Uterus (tissue), 4 donors: Measurements from ENCODE around the gene KCNG2. TPM values are rescaled to one million over a fixed set of nuclear protein-coding genes. Genes with fewer than 3 reads are reported as not detected.

Experiments used
- DNase-seq, 2 donors: peaks; one replicate each; pipeline ENCODE4 v3.0.0-alpha.2; 2019 to 2020
- H3K27ac ChIP-seq, 2 donors: fragments of 200-600 bp; sonication (generic); 1 replicate in 1 of 2; 2 replicates in 1 of 2; pipeline ENCODE4 v1.5.1; 2016 to 2018
- H3K27me3 ChIP-seq, 2 donors: fragments of 200-600 bp; sonication (generic); one replicate each; pipeline ENCODE4 v1.5.1; 2018 to 2019; ENCODE audit warnings: control low read depth in 1 of 2
- H3K36me3 ChIP-seq, 2 donors: fragments of 200-600 bp; sonication (generic); one replicate each; pipeline ENCODE4 v1.5.1; 2019; ENCODE audit warnings: control low read depth in 1 of 2
- H3K4me1 ChIP-seq, 2 donors: fragments of 200-600 bp; sonication (generic); one replicate each; pipeline ENCODE4 v1.5.1; 2018 to 2019; ENCODE audit warnings: control low read depth in 1 of 2
- H3K4me3 ChIP-seq, 2 donors: fragments of 200-600 bp; sonication (generic); 1 replicate in 1 of 2; 2 replicates in 1 of 2; pipeline ENCODE4 v1.5.1; 2018 to 2019; ENCODE audit warnings: mild to moderate bottlenecking in 1 of 2
- H3K9me3 ChIP-seq, 2 donors: fragments of 200-600 bp; sonication (generic); one replicate each; pipeline ENCODE4 v1.5.1; 2019; ENCODE audit warnings: control low read depth in 1 of 2
- POLR2A ChIP-seq, 2 donors: fragments of 450-650 bp; IDR thresholded peaks; one replicate each; pipeline ENCODE4 v1.6.1; 2016; ENCODE audit warnings: antibody characterized with exemption in 2 of 2, mild to moderate bottlenecking in 1 of 2, moderate library complexity in 1 of 2
- intact Hi-C: fragments of 100-400 bp; cut with DNase I; formaldehyde crosslinking; loops from one replicate; pipeline ENCODE4 v1.15.1; 2023; ENCODE audit warnings: low total_unique reads
- total RNA-seq, 4 donors: library from RNA; depleted of rRNA in 3 of 4; stranded (reverse); fragments of >200 nt in 3 of 4; gene quantifications; one replicate each; pipeline versions ENCODE4 v1.1.0 to v1.2.4, GENCODE V29; 2014 to 2023
- TF ChIP-seq, protein P1 (sequence below), 4 experiments: fragments of 200-600 bp in 2 of 4; fragments of 450-650 bp in 2 of 4; sonication (generic) in 2 of 4; IDR thresholded peaks; one replicate each; pipeline ENCODE4 v1.5.1; 2016 to 2019; ENCODE audit warnings: antibody characterized with exemption in 4 of 4, mild to moderate bottlenecking in 2 of 4, moderate library complexity in 1 of 4
- donor health status: DM: yes; HTN: yes; CAD: no.

Gene KCNG2
- total RNA-seq, 4 donors from 2014 or later, result 0.59 TPM; not detected in 3

- Histone ChIP-seq H3K4me3 (no peak overlapping the region), H3K4me1 (no peaks in the 10 kb centered on the region), H3K27me3 (peaks cover 0 to under 1% of the 10 kb centered on the region in 2 donors), H3K27ac (no peak overlapping the region), H3K36me3 (no peaks in the 10 kb centered on the region), H3K9me3 (no peaks in the 10 kb centered on the region)
- TF ChIP-seq, protein P1, sequence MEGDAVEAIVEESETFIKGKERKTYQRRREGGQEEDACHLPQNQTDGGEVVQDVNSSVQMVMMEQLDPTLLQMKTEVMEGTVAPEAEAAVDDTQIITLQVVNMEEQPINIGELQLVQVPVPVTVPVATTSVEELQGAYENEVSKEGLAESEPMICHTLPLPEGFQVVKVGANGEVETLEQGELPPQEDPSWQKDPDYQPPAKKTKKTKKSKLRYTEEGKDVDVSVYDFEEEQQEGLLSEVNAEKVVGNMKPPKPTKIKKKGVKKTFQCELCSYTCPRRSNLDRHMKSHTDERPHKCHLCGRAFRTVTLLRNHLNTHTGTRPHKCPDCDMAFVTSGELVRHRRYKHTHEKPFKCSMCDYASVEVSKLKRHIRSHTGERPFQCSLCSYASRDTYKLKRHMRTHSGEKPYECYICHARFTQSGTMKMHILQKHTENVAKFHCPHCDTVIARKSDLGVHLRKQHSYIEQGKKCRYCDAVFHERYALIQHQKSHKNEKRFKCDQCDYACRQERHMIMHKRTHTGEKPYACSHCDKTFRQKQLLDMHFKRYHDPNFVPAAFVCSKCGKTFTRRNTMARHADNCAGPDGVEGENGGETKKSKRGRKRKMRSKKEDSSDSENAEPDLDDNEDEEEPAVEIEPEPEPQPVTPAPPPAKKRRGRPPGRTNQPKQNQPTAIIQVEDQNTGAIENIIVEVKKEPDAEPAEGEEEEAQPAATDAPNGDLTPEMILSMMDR (IDR thresholded peaks at IDR 0.05), result no peak
- no peak for TF ChIP-seq POLR2A (IDR thresholded peaks at IDR 0.05)
- no peak for DNase-seq
- intact Hi-C loops, result no loop called here
Measured at GRCh38 chr18:79779700-79780190, 18.0 kb upstream of the KCNG2 start.

DNA sequence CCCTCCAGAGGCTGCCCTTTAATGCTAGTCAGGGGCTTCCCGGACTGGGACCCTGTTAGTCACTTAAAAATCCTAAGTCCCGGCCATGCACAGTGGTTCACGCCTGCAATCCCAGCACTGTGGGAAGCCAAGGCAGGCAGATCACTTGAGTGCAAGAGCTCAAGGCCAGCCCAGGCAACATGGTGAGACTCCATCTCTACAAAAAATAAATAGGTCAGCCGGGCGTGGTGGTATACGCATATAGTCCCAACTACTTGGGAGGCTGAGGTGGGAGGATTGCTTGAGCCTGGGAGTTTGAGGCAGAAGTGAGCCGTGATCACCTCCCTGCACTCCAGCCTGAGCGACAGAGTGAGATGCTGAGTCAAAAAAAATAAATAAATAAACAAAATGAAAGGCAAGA, 17.2 kb upstream of the KCNG2 start:
- no peak for TF ChIP-seq POLR2A (IDR thresholded peaks at IDR 0.05)
- TF ChIP-seq, protein P1 (IDR thresholded peaks at IDR 0.05), result no peak
- intact Hi-C loops, result no loop called here

DNA sequence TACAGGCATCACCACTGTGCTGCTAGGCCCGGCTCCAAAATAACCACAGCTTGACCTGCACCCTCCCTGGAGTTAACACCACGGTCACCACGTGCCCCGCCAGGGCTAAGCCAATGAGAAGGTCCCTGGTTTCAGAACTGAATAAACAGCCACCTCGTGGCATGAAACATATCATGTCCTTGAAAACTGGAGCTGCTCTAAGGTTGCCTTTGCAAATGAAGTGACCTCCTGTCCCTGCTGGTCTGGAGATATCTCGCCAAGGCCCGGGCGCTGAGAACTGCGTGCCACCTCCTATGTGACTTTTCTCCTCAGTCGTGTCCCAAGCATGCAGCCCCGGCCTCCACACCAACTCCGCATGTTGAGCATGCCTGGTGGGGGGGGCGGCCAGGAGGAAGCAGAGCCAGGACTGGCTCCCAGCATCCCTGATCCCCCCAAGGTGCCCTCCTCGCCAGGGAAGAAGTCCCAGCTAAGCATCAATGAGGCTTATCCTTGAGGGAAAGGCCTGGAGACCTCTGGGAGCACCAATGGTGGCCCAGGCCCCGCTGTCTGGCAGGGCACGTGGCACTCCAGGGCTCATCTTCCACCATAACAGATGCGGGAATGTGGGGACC, 16.3 kb upstream of the KCNG2 start:
- no peak for TF ChIP-seq POLR2A (IDR thresholded peaks at IDR 0.05)
- TF ChIP-seq, protein P1 (IDR thresholded peaks at IDR 0.05), result no peak
- peaks cover 0 to 6% of the 10 kb centered on the region in 2 donors for H3K27me3 ChIP-seq
- H3K36me3 ChIP-seq, result no peaks in the 10 kb centered on the region
- intact Hi-C loops, result no loop called here
- H3K27ac ChIP-seq, result no peak overlapping the region
- H3K4me3 ChIP-seq, result no peak overlapping the region
- no peaks in the 10 kb centered on the region for H3K4me1 ChIP-seq
- no peak for DNase-seq
- H3K9me3 ChIP-seq, result no peaks in the 10 kb centered on the region

More for the DNA sequence above, 17.2 kb upstream of the KCNG2 start:
- Histone ChIP-seq H3K4me1 (no peaks in the 10 kb centered on the region), H3K9me3 (no peaks in the 10 kb centered on the region), H3K4me3 (no peak overlapping the region), H3K27ac (no peak overlapping the region), H3K36me3 (no peaks in the 10 kb centered on the region), H3K27me3 (peaks cover 0 to 6% of the 10 kb centered on the region in 2 donors)
- no peak for DNase-seq

- Histone ChIP-seq H3K27ac (no peak overlapping the region), H3K27me3 (peaks cover under 1 to 14% of the 10 kb centered on the region in 2 donors), H3K9me3 (no peaks in the 10 kb centered on the region), H3K36me3 (no peaks in the 10 kb centered on the region), H3K4me3 (no peak overlapping the region), H3K4me1 (peaks cover 0 to under 1% of the 10 kb centered on the region in 2 donors)
- intact Hi-C loops, result no loop called here
- TF ChIP-seq, protein P1 (IDR thresholded peaks at IDR 0.05), result no peak
- no peak for TF ChIP-seq POLR2A (IDR thresholded peaks at IDR 0.05)
- no peak for DNase-seq
Measured at GRCh38 chr18:79782566-79783308, 15.0 kb upstream of the KCNG2 start.
